Neural crest cell (in vitro differentiated cells): Measurements from ENCODE around the gene AHCYL2. TPM values are rescaled to one million over a fixed set of nuclear protein-coding genes. Genes with fewer than 3 reads are reported as not detected.

Source experiments
- DNase-seq: peaks from one replicate; pipeline ENCODE4 v3.0.0; 2021; ENCODE audit warnings: low read depth, mixed read lengths, low spot score
- H3K27ac Mint-ChIP-seq: one replicate; pipeline ENCODE4 v1.8.0; 2021; ENCODE audit warnings: mild to moderate bottlenecking, mixed read lengths; ENCODE audit not compliant: unreplicated experiment
- H3K27me3 Mint-ChIP-seq: 2 replicates; pipeline ENCODE4 v1.8.0; 2021; ENCODE audit warnings: low read depth, mild to moderate bottlenecking, mixed read lengths
- H3K36me3 Mint-ChIP-seq: 2 replicates; pipeline ENCODE4 v1.8.0; 2021; ENCODE audit warnings: low read depth, mild to moderate bottlenecking, mixed read lengths
- H3K4me1 Mint-ChIP-seq: 2 replicates; pipeline ENCODE4 v1.8.0; 2021; ENCODE audit warnings: mixed read lengths
- H3K4me3 Mint-ChIP-seq: one replicate; pipeline ENCODE4 v1.8.0; 2021; ENCODE audit warnings: mild to moderate bottlenecking, mixed read lengths
- H3K9me3 Mint-ChIP-seq: 2 replicates; pipeline ENCODE4 v1.8.0; 2021; ENCODE audit warnings: mixed read lengths
- total RNA-seq: library from RNA; stranded (reverse); gene quantifications from 2 replicates; pipeline ENCODE4 v1.2.1, GENCODE V29; 2021
- TF ChIP-seq, protein P1 (sequence below): fragments of 200-600 bp; sonication (generic); conservative IDR thresholded peaks from 2 replicates; pipeline ENCODE4 v1.5.0; 2021; ENCODE audit warnings: antibody characterized with exemption, mild to moderate bottlenecking

Gene AHCYL2
- total RNA-seq, 1 donor from 2014 or later: 19.1 TPM

DNA sequence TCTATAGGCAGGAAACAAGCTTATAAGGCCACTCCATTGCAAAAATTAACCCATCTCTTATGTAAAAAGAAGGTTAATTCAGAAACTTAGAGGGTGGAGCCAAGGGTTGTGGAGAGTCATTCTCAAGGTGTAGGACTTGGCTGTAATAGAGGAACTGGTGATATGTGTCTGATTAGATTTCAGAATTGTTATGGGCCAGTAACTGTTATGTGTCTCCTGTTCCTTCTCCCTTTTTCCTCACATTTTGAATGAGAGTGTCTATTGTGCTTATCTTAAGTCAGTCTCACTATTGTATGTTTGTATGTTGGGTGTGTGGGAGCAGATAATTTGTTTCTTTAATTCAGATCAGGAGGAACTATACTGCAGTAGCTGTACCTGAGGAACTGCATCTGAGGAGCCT is 49.1 kb downstream of the AHCYL2 start:
- DNase-seq: no peak
- Mint-ChIP-seq H3K9me3 (peaks cover 20% of the 10 kb centered on the region), H3K4me1 (peaks cover 5% of the 10 kb centered on the region), H3K36me3 (peaks cover 27% of the 10 kb centered on the region), H3K4me3 (no peak overlapping the region), H3K27me3 (no peaks in the 10 kb centered on the region), H3K27ac (no peak overlapping the region)
- TF ChIP-seq, protein P1, sequence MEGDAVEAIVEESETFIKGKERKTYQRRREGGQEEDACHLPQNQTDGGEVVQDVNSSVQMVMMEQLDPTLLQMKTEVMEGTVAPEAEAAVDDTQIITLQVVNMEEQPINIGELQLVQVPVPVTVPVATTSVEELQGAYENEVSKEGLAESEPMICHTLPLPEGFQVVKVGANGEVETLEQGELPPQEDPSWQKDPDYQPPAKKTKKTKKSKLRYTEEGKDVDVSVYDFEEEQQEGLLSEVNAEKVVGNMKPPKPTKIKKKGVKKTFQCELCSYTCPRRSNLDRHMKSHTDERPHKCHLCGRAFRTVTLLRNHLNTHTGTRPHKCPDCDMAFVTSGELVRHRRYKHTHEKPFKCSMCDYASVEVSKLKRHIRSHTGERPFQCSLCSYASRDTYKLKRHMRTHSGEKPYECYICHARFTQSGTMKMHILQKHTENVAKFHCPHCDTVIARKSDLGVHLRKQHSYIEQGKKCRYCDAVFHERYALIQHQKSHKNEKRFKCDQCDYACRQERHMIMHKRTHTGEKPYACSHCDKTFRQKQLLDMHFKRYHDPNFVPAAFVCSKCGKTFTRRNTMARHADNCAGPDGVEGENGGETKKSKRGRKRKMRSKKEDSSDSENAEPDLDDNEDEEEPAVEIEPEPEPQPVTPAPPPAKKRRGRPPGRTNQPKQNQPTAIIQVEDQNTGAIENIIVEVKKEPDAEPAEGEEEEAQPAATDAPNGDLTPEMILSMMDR: no peak

DNA sequence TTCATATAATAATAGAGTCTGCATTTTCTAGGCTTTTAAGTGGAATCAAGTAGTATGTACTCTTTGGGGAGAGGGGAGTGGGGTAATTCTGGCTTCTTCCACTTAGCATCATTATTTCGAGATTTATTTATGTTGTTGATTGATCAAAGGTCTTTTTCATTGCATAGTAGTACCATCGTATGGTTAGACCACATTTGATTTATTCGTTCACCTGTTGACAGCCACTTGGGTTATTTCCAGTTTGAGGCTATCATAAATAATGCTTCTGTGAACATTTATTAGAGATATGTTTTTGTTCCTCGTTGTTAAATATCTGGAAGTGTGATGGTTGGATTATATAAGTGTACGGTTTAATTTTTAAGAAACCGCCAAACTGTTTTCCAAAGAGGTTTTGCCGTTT is 52.8 kb downstream of the AHCYL2 start:
- TF ChIP-seq, protein P1: no peak
- H3K27me3 Mint-ChIP-seq: no peaks in the 10 kb centered on the region
- DNase-seq: no peak
- peaks cover 12% of the 10 kb centered on the region for H3K9me3 Mint-ChIP-seq
- H3K4me3 Mint-ChIP-seq: no peak overlapping the region
- peaks cover 3% of the 10 kb centered on the region for H3K4me1 Mint-ChIP-seq
- H3K36me3 Mint-ChIP-seq: peaks cover 19% of the 10 kb centered on the region
- no peak overlapping the region for H3K27ac Mint-ChIP-seq

DNA sequence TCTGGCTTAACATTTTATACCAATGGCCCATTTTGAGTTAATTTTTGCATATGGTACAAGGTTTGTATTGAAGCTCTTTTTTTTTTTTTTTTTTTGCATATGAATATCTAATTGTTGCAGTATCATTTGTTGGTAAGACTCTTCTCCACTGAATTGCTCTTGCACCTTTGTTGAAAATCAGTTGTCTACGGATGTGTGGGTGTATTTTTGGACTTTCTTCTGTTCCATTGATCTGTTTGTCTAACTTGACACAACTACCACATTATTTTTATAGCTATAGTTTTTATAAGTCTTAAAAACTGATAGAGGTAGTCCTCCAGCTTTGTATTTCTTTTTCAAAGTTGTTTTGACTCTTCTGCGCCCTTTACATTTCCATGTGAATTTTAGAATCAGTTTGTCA is 53.9 kb downstream of the AHCYL2 start:
- TF ChIP-seq, protein P1: no peak
- DNase-seq: no peak
- H3K36me3 Mint-ChIP-seq: peaks cover 16% of the 10 kb centered on the region
- no peak overlapping the region for H3K4me3 Mint-ChIP-seq
- H3K9me3 Mint-ChIP-seq: peaks cover 10% of the 10 kb centered on the region
- no peaks in the 10 kb centered on the region for H3K27me3 Mint-ChIP-seq
- H3K4me1 Mint-ChIP-seq: peaks cover 3% of the 10 kb centered on the region
- H3K27ac Mint-ChIP-seq: no peak overlapping the region

DNA sequence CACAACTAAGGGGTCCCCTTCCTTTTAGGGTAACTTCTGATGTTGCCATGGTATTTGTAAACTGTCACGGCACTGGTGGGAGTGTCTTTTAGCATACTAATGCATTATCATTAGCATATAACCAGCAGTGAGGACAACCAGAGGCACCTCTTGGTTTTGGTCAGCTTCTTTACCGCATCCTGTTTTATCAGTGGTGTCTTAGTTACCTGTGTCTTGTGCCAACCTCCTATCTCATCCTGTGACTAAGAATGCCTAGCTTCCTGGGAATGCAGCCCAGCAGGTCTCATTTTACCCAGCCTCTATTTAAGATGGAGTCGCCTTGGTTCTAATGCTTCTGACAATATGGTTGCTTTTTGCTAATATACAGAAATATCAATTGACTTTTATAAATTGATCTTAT is 54.9 kb downstream of the AHCYL2 start:
- TF ChIP-seq, protein P1: no peak
- peaks cover 3% of the 10 kb centered on the region for H3K4me1 Mint-ChIP-seq
- H3K36me3 Mint-ChIP-seq: peaks cover 5% of the 10 kb centered on the region
- H3K4me3 Mint-ChIP-seq: no peak overlapping the region
- H3K27ac Mint-ChIP-seq: no peak overlapping the region
- DNase-seq: no peak
- H3K9me3 Mint-ChIP-seq: peaks cover 2% of the 10 kb centered on the region
- H3K27me3 Mint-ChIP-seq: no peaks in the 10 kb centered on the region

DNA sequence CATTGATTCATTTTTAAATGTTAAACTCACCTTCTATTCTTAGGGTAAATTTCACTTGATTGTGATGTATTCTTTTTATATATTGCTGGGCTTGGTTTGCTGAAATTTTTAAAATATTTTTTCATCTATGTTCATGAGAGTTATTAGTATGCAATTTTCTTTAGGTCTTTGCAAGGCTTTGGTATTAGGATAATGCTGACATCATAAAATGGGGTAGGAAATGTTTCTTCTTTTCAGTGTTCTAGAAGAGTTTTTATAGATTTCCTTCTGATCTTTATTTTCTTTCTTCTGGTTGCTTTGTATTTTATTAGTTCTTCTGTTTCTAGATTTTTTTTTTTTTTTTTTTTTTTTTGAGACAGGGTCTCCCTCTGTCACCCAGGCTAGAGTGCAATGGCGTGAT is 56.3 kb downstream of the AHCYL2 start:
- Mint-ChIP-seq H3K27me3 (no peaks in the 10 kb centered on the region), H3K4me1 (peaks cover 8% of the 10 kb centered on the region), H3K27ac (no peak overlapping the region), H3K4me3 (no peak overlapping the region), H3K36me3 (peaks cover 4% of the 10 kb centered on the region), H3K9me3 (peaks cover 2% of the 10 kb centered on the region)
- TF ChIP-seq, protein P1: no peak
- DNase-seq: no peak

DNA sequence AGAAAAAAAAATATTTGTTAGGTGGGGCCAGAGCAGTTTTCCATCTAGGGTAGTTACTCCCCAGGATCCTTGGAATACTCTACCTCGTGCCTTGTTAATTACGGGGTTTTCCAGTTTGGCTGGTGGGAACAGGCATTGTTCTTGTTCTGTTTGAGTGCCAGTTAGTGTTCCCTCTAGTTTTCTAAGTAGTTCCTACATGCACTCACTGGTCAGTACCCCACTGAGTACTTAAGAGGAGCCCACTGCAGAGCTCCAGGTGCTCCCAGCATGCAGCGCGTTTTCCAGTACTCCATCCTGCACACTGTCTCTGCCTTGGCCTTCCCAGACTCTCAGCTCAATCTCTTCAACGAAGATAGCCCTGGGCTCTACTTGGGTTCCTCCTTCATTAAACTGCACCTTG is 58.0 kb downstream of the AHCYL2 start:
- no peaks in the 10 kb centered on the region for H3K27me3 Mint-ChIP-seq
- H3K4me3 Mint-ChIP-seq: no peak overlapping the region
- H3K27ac Mint-ChIP-seq: no peak overlapping the region
- H3K9me3 Mint-ChIP-seq: peaks cover 2% of the 10 kb centered on the region
- no peak for DNase-seq
- H3K4me1 Mint-ChIP-seq: peaks cover 8% of the 10 kb centered on the region
- TF ChIP-seq, protein P1: no peak
- H3K36me3 Mint-ChIP-seq: peaks cover 4% of the 10 kb centered on the region
